Epidermal melanocyte (primary cell): ENCODE data around the gene CAV2.

Experiments
- DNase-seq: peaks from one replicate; pipeline ENCODE4 v3.0.0; 2011; ENCODE audit warnings: low spot score; ENCODE audit not compliant: insufficient read length

Gene CAV2

GRCh38 chr7:116546916-116547315, 47.4 kb downstream of the CAV2 start:
- DNase-seq, result no peak

DNA sequence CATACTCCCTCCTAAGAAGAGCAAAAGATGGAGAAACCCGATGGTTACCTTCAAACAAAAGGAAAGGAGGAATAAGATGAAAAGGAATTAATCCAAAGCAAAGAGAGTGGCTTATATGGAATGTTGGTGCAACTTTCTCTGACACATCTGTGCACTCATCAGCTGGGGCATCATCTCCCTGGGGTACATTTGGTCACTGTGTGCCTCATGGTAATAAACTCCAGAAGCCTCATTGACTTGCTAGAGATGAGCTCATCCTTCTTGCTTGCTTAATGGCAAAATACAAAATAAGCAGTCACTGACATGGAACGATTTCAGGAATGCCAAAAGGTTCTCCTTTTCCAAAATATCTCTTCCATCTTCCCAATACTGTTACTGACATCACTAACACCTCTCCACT, 47.8 kb downstream of the CAV2 start:
- no peak for DNase-seq

DNA sequence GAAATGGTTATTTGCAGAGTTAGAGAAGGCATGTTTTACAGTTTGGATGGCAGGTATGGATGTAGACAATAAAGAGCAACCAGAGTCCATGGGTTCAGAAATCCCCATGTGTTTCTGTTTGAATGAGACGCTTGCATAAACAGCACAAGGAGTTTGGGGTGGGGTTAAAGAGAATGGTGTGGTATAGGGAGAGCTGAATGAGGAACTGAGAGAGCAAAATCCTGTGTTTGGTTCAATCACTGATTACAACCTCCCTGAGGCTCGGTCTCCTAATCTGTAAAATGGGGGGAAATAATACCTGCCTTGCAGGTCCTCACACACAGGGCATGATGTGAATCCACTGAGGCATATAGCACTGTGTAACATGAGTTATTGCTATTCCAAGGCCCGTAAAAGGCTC, 49.0 kb downstream of the CAV2 start:
- DNase-seq, result no peak

GRCh38 chr7:116549370-116549769, 49.8 kb downstream of the CAV2 start:
- DNase-seq, result no peak

GRCh38 chr7:116551692-116552091, 52.2 kb downstream of the CAV2 start:
- no peak for DNase-seq

DNA sequence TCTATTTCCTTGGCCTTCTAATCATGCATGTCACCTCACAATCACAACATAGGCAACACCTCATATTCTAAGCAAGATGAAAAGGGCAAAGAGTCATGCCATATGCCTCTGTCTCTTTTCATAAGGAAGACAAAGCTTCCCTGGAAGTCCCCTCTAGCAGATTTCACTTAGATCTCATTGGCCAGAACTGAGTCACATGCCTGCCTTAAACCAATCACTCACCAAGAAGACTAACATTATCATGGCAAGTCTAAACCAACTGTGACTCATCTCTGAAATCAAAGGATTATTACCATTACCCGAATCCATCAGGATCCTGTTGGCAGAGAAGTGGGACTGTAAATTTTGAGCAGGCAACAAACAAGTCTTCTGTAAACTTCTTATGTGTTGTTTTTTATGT, 53.1 kb downstream of the CAV2 start:
- no peak for DNase-seq

DNA sequence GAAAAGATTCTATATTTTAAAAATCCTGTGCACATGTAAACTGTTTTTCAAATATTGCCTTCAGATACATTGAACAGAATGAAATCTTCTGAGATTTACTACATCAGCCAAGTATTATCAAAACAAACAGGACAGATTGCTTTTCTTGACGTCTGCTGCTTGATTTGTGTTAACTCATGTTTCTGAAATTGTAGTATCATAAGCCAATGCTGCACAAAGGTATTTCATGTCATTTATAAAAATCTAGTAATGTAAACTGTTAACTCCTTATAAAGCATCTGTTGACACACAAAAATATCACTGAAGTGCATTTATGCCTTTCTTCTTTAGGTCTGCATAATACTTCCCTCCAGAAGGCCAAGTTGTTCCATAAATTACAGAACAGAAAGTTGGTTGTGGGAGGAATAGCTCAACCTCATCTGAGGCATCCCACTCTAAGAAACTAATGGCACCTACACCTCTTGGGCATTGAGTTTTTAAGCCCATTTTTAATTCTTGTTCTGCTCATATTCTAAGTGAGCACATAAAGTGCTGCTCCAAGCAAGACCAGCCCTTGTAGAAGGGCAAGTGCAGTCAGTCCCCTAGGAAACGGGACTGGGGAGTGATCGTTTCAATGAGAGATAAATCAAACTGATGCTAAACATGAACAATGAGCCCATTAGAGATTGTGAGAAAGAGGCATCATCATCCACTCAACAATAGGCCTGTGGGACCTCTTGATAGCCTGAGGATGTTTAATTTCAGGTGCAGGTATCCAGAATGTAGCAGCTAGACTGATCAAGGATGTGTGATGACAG, 53.8 kb downstream of the CAV2 start:
- DNase-seq, result no peak

- no peak for DNase-seq
Observed at GRCh38 chr7:116554436-116554835, 54.9 kb downstream of the CAV2 start.

- DNase-seq, result no peak
Observed at GRCh38 chr7:116554911-116555310, 55.4 kb downstream of the CAV2 start.

DNA sequence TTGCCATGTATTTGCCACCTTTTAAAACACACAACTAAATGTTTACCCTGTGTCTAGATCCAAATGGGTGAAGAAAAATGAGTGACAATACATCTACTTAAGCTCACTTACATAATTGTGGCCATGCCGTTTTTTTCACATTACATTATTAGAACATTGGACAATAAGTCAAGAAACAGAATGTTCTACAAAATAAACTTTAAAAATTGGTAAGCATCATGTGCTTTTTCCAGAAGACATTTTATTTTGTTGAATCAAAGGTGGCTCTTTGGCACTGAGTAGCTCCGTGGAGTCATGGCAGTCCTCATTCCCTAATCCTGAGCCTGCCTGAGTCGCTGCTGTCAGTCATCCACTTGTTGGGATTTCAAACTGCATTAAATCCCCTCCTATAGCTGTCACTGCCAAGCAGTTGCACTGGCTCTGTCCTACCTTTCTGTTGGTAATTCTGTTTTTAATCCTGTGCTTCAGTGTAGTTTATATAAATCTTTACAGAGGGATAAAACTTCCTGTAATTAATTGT, 57.6 kb downstream of the CAV2 start:
- no peak for DNase-seq

- no peak for DNase-seq
Observed at GRCh38 chr7:116557901-116558300, 58.4 kb downstream of the CAV2 start.
